ENCODE results near the gene ZNF529. TPM values are rescaled to one million over a fixed set of nuclear protein-coding genes. Genes with fewer than 3 reads are reported as not detected.

ZNF529 gene
- total RNA-seq, 2 donors from 2014 or later, result 3.3 to 7.0 TPM

DNA sequence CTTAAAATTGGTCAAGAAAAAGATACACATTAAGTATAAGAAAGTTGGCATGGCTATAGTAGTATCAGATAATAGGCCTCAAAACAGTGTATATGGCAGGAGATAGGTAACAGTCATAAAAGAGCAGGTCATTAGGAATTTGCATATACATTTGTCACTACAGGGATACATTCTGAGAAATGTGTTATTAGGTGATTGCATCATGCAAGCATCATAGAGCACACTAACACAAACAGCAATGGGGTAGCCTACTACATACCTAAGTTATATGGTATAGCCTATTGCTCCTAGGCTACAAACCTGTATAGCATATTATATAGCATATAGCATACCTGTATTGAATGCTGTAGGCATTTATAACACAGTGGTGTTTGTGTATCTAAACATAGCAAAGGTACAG, 6.2 kb upstream of the ZNF529 start:
- Histone ChIP-seq H3K27me3 (no peaks in the 10 kb centered on the region), H3K4me3 (no peak overlapping the region), H3K27ac (no peak overlapping the region), H3K36me3 (replicated peaks in 1 of 2; ENCODE audit: insufficient read depth in 1 of 2, low read depth in 2 of 2) (peaks cover 18 to 20% of the 10 kb centered on the region in 2 donors), H3K9me3 (peaks cover 0 to 14% (median 0%) of the 10 kb centered on the region in 3 donors), H3K4me1 (peaks cover 9% of the 10 kb centered on the region)
- DNase-seq, result no peak
- ATAC-seq, result no peak
- intact Hi-C loops (cut with DNase I), result no loop called here
- TF ChIP-seq CTCF (IDR thresholded peaks at IDR 0.05), result no peak
- no peak for TF ChIP-seq POLR2A (IDR thresholded peaks at IDR 0.05)

DNA sequence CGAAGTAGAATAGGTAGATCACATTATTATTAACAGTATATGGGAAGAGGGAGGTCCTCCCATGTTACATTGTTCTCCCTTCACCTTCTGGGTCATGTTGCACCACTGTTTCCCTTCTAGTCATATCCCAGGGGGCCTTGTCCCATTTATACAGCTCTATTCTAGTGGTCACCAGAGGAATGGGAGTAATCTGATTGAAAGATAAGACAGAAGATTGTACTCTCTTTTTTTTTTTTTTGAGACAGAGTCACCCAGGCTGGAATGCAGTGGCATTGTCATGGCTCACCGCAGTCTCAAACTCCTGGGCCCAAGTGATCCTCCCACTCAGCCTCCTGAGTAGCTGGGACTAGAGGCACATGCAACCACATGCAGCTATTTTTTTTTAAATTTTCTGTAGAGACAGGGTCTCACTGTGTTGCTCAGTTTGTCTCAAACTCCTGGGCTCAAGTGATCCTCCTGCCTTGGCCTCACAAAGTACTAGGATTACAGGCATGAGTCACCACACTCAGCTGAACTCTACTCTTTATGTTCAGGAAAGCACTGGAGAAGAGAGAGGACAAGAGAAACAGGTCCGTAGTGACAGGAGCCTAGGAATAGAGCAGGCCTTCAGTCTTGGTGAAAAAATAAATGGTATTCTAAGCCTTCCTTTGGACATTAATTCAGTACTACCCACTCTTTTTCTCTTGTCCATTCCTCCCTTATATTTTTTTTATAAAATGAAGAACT, 4.3 kb upstream of the ZNF529 start:
- H3K9me3 ChIP-seq, result peaks cover 0 to 14% (median 0%) of the 10 kb centered on the region in 3 donors

DNA sequence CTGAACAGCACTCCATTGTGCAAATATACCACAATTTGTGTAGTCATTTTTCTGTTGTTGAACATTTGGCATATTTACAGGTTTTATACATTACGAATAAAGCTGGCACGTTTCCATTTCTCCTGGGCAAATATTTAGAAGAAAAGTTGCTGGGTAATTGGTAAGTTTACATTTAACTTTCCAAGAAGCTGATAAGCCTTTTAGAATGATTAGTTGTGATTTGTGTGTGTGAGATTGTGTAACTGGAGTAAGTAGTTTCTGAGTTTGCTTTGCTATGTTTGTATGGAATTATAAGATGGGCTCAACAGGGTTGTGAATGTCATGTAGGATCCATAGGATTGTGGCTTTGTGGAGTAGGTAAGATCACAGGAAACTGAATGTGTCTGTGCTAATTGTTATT, 1.6 kb upstream of the ZNF529 start:
- Histone ChIP-seq H3K4me3 (no peak overlapping the region), H3K36me3 (replicated peaks in 1 of 2; ENCODE audit: insufficient read depth in 1 of 2, low read depth in 2 of 2) (peaks cover 13 to 20% of the 10 kb centered on the region in 2 donors), H3K27me3 (no peaks in the 10 kb centered on the region), H3K27ac (peak overlapping the region in 2 of 4 donors; percentile 79 to 87), H3K4me1 (peaks cover 16% of the 10 kb centered on the region), H3K9me3 (peaks cover 0 to 10% (median 0%) of the 10 kb centered on the region in 3 donors)
- WGBS, 2 donors, result 15 to 24% methylated on average over 2 of the region's 2 CpGs
- DNase-seq (no peak), ATAC-seq (no peak)
- intact Hi-C loops (cut with DNase I), result no loop called here
- no peak for TF ChIP-seq CTCF (IDR thresholded peaks at IDR 0.05)
- TF ChIP-seq POLR2A (IDR thresholded peaks at IDR 0.05), result no peak

More for the DNA sequence above, 4.3 kb upstream of the ZNF529 start:
- WGBS, 2 donors, result 91 to 98% methylated on average over 3 of the region's 3 CpGs
- ATAC-seq (no peak), DNase-seq (no peak)
- Histone ChIP-seq H3K27ac (no peak overlapping the region), H3K36me3 (replicated peaks in 1 of 2; ENCODE audit: insufficient read depth in 1 of 2, low read depth in 2 of 2) (peaks cover 18 to 20% of the 10 kb centered on the region in 2 donors), H3K4me1 (peaks cover 12% of the 10 kb centered on the region), H3K4me3 (no peak overlapping the region), H3K27me3 (no peaks in the 10 kb centered on the region)
- intact Hi-C loops (cut with DNase I), result no loop called here
- no peak for TF ChIP-seq POLR2A (IDR thresholded peaks at IDR 0.05)
- no peak for TF ChIP-seq CTCF (IDR thresholded peaks at IDR 0.05)

GRCh38 chr19:36573895-36574720, 1.0 kb upstream of the ZNF529 start:
- Histone ChIP-seq H3K4me3 (peak overlapping the region; percentile 52 to 92), H3K4me1 (peaks cover 16% of the 10 kb centered on the region), H3K27me3 (no peaks in the 10 kb centered on the region), H3K27ac (peak overlapping the region; percentile 52 to 87 (median 82)), H3K36me3 (replicated peaks in 1 of 2; ENCODE audit: insufficient read depth in 1 of 2, low read depth in 2 of 2) (peaks cover 7 to 15% of the 10 kb centered on the region in 2 donors), H3K9me3 (peaks cover 0 to 8% (median 0%) of the 10 kb centered on the region in 3 donors)
- peak in 3 of 4 donors; percentile 20 to 51 (median 35) for DNase-seq
- WGBS, 2 donors, result 9 to 13% methylated on average over 17 to 18 of the region's 18 CpGs
- peak; percentile 24 for ATAC-seq
- intact Hi-C loops (cut with DNase I), result no loop called here
- TF ChIP-seq CTCF (IDR thresholded peaks at IDR 0.05) (no peak), POLR2A (IDR thresholded peaks at IDR 0.05) (no peak)

All from body of pancreas (tissue), 4 donors.